Progenitor cell of endocrine pancreas (in vitro differentiated cells): ENCODE results near the gene SLC4A8. TPM values are rescaled to one million over a fixed set of nuclear protein-coding genes. Genes with fewer than 3 reads are reported as not detected.

ENCODE experiments used
- DNase-seq: peaks from one replicate; pipeline ENCODE4 v3.0.0; 2021; ENCODE audit warnings: low spot score; ENCODE audit not compliant: unreplicated experiment
- H3K27ac Mint-ChIP-seq: 2 replicates; pipeline ENCODE4 v1.8.0; 2021; ENCODE audit warnings: mild to moderate bottlenecking, moderate library complexity, mixed read lengths
- H3K27me3 Mint-ChIP-seq: 2 replicates; pipeline ENCODE4 v1.8.0; 2021; ENCODE audit warnings: mixed read lengths
- H3K36me3 Mint-ChIP-seq: 2 replicates; pipeline ENCODE4 v1.8.0; 2022; ENCODE audit warnings: mixed read lengths; ENCODE audit not compliant: insufficient read depth
- H3K4me1 Mint-ChIP-seq: 2 replicates; pipeline ENCODE4 v1.8.0; 2021; ENCODE audit warnings: low read depth, mixed read lengths
- H3K4me3 Mint-ChIP-seq: 2 replicates; pipeline ENCODE4 v1.8.0; 2021; ENCODE audit warnings: low read depth, mild to moderate bottlenecking, moderate library complexity, mixed read lengths
- H3K9me3 Mint-ChIP-seq: 2 replicates; pipeline ENCODE4 v1.8.0; 2021; ENCODE audit warnings: low read depth, mixed read lengths
- CTCF ChIP-seq: fragments of 200-600 bp; sonication (generic); IDR thresholded peaks from one replicate; pipeline ENCODE4 v1.5.0; 2021; ENCODE audit warnings: antibody characterized with exemption, mild to moderate bottlenecking; ENCODE audit not compliant: unreplicated experiment
- total RNA-seq: library from RNA; stranded (reverse); gene quantifications from 2 replicates; pipeline ENCODE4 v1.2.1, GENCODE V29; 2021

Gene SLC4A8
- total RNA-seq, 1 donor from 2014 or later, result 11.8 TPM

- TF ChIP-seq CTCF, result no peak
These were observed 43.2 kb upstream of the SLC4A8 start for GRCh38 chr12:51381226-51382079.

GRCh38 chr12:51382173-51382572 is 42.5 kb upstream of the SLC4A8 start:
- peaks cover 16% of the 10 kb centered on the region for H3K27me3 Mint-ChIP-seq
- H3K4me3 Mint-ChIP-seq, result no peak overlapping the region
- no peak for DNase-seq
- H3K36me3 Mint-ChIP-seq, result no peaks in the 10 kb centered on the region
- TF ChIP-seq CTCF, result no peak
- no peaks in the 10 kb centered on the region for H3K9me3 Mint-ChIP-seq
- H3K27ac Mint-ChIP-seq, result no peak overlapping the region
- peaks cover 5% of the 10 kb centered on the region for H3K4me1 Mint-ChIP-seq

More at GRCh38 chr12:51381226-51382079, 43.2 kb upstream of the SLC4A8 start:
- H3K9me3 Mint-ChIP-seq, result no peaks in the 10 kb centered on the region
- peaks cover 3% of the 10 kb centered on the region for H3K4me1 Mint-ChIP-seq
- no peak overlapping the region for H3K4me3 Mint-ChIP-seq
- peaks cover 12% of the 10 kb centered on the region for H3K27me3 Mint-ChIP-seq
- no peak overlapping the region for H3K27ac Mint-ChIP-seq
- no peaks in the 10 kb centered on the region for H3K36me3 Mint-ChIP-seq
- no peak for DNase-seq

GRCh38 chr12:51383269-51383905 is 41.2 kb upstream of the SLC4A8 start:
- Mint-ChIP-seq H3K4me3 (no peak overlapping the region), H3K36me3 (no peaks in the 10 kb centered on the region), H3K9me3 (no peaks in the 10 kb centered on the region), H3K27me3 (peaks cover 21% of the 10 kb centered on the region), H3K27ac (peak overlapping the region; percentile 37), H3K4me1 (peaks cover 7% of the 10 kb centered on the region)
- no peak for DNase-seq
- TF ChIP-seq CTCF, result no peak

GRCh38 chr12:51386351-51386750 is 38.3 kb upstream of the SLC4A8 start:
- Mint-ChIP-seq H3K4me1 (peaks cover 7% of the 10 kb centered on the region), H3K36me3 (no peaks in the 10 kb centered on the region), H3K27me3 (peaks cover 47% of the 10 kb centered on the region), H3K9me3 (no peaks in the 10 kb centered on the region), H3K4me3 (no peak overlapping the region), H3K27ac (no peak overlapping the region)
- no peak for DNase-seq
- TF ChIP-seq CTCF, result no peak

- no peak overlapping the region for H3K4me3 Mint-ChIP-seq
- DNase-seq, result no peak
- no peaks in the 10 kb centered on the region for H3K36me3 Mint-ChIP-seq
- H3K27ac Mint-ChIP-seq, result no peak overlapping the region
- H3K9me3 Mint-ChIP-seq, result no peaks in the 10 kb centered on the region
- peaks cover 9% of the 10 kb centered on the region for H3K4me1 Mint-ChIP-seq
- H3K27me3 Mint-ChIP-seq, result peaks cover 50% of the 10 kb centered on the region
- TF ChIP-seq CTCF, result no peak
These were observed 36.4 kb upstream of the SLC4A8 start for GRCh38 chr12:51388069-51388799.
